GM10266 (cell line): ENCODE results near the gene SMAD6.

Source experiments
- DNase-seq: peaks from one replicate; pipeline ENCODE4 v3.0.0; 2012; ENCODE audit errors: extremely low spot score
- TF ChIP-seq, protein P1 (sequence below): IDR thresholded peaks from 2 replicates; pipeline ENCODE4 v1.5.1; 2012; ENCODE audit warnings: mild to moderate bottlenecking, low read depth; ENCODE audit not compliant: control insufficient read depth, insufficient read depth; ENCODE audit errors: missing control alignments

The SMAD6 gene

DNA sequence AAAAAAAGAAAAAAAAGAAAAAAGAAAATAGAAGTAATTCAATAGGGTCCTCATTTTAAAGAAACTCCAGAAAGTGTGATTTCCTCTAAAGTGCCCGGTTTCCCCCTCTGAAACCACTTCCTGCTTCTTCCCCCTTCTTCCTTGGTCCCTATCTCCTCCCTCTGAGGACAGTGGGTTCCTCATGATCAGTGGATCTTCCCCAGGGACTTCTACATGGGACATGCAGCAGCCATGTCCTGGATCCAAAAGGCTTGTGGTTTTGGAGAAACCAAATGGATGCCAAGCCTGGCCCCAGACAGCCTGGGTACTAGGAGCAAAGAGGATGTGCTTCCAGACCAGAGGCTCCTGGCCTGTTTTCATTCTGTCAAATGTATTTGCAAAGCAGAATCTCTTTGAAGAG lies 26.6 kb upstream of the SMAD6 start:
- TF ChIP-seq, protein P1, sequence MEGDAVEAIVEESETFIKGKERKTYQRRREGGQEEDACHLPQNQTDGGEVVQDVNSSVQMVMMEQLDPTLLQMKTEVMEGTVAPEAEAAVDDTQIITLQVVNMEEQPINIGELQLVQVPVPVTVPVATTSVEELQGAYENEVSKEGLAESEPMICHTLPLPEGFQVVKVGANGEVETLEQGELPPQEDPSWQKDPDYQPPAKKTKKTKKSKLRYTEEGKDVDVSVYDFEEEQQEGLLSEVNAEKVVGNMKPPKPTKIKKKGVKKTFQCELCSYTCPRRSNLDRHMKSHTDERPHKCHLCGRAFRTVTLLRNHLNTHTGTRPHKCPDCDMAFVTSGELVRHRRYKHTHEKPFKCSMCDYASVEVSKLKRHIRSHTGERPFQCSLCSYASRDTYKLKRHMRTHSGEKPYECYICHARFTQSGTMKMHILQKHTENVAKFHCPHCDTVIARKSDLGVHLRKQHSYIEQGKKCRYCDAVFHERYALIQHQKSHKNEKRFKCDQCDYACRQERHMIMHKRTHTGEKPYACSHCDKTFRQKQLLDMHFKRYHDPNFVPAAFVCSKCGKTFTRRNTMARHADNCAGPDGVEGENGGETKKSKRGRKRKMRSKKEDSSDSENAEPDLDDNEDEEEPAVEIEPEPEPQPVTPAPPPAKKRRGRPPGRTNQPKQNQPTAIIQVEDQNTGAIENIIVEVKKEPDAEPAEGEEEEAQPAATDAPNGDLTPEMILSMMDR: no peak
- no peak for DNase-seq

DNA sequence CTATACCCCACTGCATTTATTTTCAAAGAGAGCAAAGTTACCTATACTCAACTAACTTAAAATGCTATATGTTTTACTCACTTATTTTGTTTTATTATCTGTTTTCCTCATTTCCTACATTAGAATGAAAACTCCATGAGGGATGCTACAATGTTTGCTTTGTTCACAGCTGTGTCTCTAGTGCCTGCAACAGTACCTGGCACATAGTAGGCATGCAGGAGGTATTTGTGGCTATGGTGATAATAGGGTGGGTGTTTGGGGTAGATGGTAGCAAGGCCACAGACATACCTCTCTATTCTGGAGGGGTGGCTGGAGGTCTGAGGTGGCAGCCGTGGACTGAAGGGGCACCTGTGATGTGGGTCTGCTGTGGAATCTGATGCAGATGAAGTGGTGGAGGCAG lies 24.7 kb upstream of the SMAD6 start:
- TF ChIP-seq, protein P1: no peak
- DNase-seq: no peak

DNA sequence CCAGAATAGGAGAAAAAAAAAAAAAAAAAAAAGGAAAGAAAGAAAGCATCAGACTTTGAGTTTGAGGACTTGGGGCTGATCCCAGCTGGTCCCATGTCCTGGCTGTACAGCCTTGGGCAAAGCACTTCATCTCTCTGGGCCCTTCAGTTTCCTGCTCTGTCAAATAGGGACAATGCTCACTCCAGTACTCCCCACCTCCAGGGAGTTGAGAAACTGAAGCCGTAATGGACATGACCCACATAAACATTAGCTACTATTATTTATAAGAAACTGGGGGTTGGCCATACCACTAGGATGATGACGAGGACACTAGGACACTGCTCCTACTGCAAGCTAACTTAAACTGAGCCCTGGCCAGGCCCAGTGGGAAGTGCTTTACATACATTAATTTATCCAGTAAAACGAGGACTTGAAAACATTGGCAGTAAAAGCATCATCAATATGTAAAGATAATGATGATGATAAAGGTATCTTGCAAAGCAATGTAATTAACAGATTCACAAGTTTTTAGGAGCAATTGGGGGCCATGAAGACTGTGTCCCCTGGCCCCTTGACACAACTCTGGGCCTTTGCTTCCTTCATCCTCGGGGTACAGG lies 22.9 kb upstream of the SMAD6 start:
- TF ChIP-seq, protein P1: no peak
- no peak for DNase-seq

DNA sequence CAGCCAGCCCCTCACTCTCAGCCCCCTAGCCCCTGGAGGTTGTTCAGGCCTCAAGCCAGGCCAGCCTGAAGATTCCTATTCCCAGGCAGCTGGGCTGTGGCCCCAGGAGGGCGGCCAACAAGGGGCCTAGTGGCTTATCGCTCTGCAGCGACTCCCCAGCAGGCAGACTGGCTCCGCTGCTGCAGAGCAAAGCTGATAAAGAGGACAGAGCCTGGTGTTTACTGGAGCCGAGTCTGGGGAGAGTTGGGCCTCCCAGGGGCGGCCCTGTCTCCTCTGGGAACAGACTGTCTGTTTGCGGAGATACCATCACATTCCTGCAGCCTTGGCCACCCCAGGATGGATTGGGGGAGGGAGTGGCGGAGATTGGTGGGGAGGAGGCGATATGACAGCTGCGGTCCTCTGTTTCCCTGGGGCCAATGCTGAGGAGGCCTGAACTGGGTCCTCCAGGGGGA lies 22.4 kb upstream of the SMAD6 start:
- TF ChIP-seq, protein P1: no peak
- no peak for DNase-seq

DNA sequence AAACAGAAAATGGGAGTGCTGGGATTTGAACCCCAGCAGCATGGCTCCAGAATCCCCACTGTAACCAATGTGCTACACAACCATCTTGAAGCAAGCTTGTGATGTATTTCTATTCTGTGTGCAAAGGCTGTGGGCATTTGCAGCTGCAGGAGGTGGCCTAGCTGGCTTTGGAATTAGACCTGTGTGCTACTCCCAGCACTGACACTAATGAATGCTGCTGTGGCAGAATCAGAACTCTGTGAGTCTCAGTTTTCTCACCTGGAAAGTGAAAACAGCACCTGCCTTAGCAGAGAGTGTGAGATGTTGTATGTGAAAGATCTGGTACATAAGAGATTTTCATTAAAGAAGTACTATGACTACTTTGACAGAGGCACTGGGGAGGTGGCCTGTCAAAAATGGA lies 21.5 kb upstream of the SMAD6 start:
- TF ChIP-seq, protein P1: no peak
- DNase-seq: no peak

DNA sequence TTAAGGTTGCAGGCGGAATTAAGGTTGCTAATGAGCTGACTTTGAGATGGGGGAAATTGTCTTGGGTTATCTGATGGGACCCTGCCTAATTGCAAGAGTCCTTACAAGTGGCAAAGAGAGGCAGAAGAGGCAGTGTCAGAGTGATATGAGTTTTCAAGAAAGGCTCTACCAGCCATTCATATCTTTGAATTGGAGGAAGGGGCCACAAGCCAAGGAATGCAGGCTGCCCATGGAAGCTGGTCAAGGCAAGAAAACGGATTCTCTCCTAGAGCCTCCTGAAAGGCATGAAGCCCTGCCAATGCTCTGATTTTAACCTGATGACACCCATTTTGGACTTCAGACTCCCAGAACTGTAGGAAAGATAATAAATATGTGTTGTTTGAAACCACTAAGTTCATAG lies 20.6 kb upstream of the SMAD6 start:
- DNase-seq: no peak
- TF ChIP-seq, protein P1: no peak

DNA sequence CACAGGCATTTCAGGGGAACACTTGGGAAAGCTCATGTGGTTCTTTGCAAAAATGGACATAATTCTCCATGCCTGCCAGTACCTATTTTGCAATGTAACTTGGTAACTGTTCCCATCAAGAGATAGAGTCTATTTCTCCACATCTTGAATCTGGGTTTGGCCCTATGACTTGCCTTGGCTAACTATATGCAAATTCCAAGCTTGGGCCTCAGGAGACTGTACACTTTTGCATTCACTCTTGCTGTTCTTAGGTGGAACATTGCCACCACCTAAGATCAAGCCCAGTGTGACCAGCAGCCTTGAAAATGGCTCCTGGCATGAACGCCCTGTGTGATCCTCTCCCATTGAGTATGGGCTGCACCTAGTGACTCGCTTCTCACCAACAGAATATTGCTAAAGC lies 19.8 kb upstream of the SMAD6 start:
- DNase-seq: no peak
- TF ChIP-seq, protein P1: no peak
